Stimulated activated CD4-positive, alpha-beta T cell treated with anti-CD3 and anti-CD28 coated beads, Interleukin-15, amount 100 ng/mL, for 1 hour (primary cell): Measurements from ENCODE around the gene CHST7.
A peak's percentile ranks its signal among the peaks of the same experiment; 100 is the strongest.

Experiments
- DNase-seq, 2 donors: peaks; one replicate each; pipeline ENCODE4 v3.0.0-alpha.2; 2020; ENCODE audit warnings: low read depth in 1 of 2, low spot score in 1 of 2

CHST7 gene

GRCh38 chrX:46607916-46608315 lies 34.4 kb downstream of the CHST7 start:
- no peak for DNase-seq

GRCh38 chrX:46610070-46610658 lies 36.6 kb downstream of the CHST7 start:
- no peak for DNase-seq

GRCh38 chrX:46611658-46612362 lies 38.2 kb downstream of the CHST7 start:
- DNase-seq: peak in 1 of 2 donors; percentile 2

GRCh38 chrX:46617906-46618305 lies 44.3 kb downstream of the CHST7 start:
- DNase-seq: no peak

- DNase-seq: no peak
Observed at GRCh38 chrX:46618947-46619346, 45.4 kb downstream of the CHST7 start.

- no peak for DNase-seq
Observed at GRCh38 chrX:46620505-46620904, 46.9 kb downstream of the CHST7 start.

GRCh38 chrX:46621572-46621971 lies 48.0 kb downstream of the CHST7 start:
- no peak for DNase-seq

- DNase-seq: no peak
Observed at GRCh38 chrX:46624090-46624786, 50.7 kb downstream of the CHST7 start.

GRCh38 chrX:46626566-46626965 lies 53.0 kb downstream of the CHST7 start:
- no peak for DNase-seq

- no peak for DNase-seq
Observed at GRCh38 chrX:46627062-46627461, 53.5 kb downstream of the CHST7 start.

- no peak for DNase-seq
Observed at GRCh38 chrX:46627711-46628419, 54.3 kb downstream of the CHST7 start.

GRCh38 chrX:46628460-46629371 lies 55.2 kb downstream of the CHST7 start:
- no peak for DNase-seq

- no peak for DNase-seq
Observed at GRCh38 chrX:46630141-46630540, 56.6 kb downstream of the CHST7 start.

GRCh38 chrX:46634577-46634976 lies 61.0 kb downstream of the CHST7 start:
- DNase-seq: no peak

- DNase-seq: no peak
Observed at GRCh38 chrX:46635186-46635585, 61.6 kb downstream of the CHST7 start.

- no peak for DNase-seq
Observed at GRCh38 chrX:46636223-46636622, 62.7 kb downstream of the CHST7 start.

GRCh38 chrX:46637938-46638337 lies 64.4 kb downstream of the CHST7 start:
- no peak for DNase-seq

GRCh38 chrX:46642145-46642544 lies 68.6 kb downstream of the CHST7 start:
- DNase-seq: no peak

GRCh38 chrX:46643636-46644035 lies 70.1 kb downstream of the CHST7 start:
- DNase-seq: no peak

- no peak for DNase-seq
Observed at GRCh38 chrX:46645614-46646013, 72.0 kb downstream of the CHST7 start.

- no peak for DNase-seq
Observed at GRCh38 chrX:46647251-46647650, 73.7 kb downstream of the CHST7 start.
